Ovary (tissue), 9 donors: Measurements from ENCODE around the gene LRRN4CL. TPM values are rescaled to one million over a fixed set of nuclear protein-coding genes. Genes with fewer than 3 reads are reported as not detected.

Experiments
- DNase-seq, 5 donors: peaks; one replicate each; pipeline ENCODE4 v3.0.0-alpha.2; 2019 to 2020
- H3K27ac ChIP-seq, 2 donors: fragments of 200-600 bp; one replicate each; pipeline versions ENCODE4 v1.5.1 to v1.8.0; 2019 to 2022
- H3K27me3 ChIP-seq: fragments of 200-600 bp; one replicate; pipeline ENCODE4 v1.8.0; 2022
- H3K36me3 ChIP-seq: fragments of 200-600 bp; sonication (generic); one replicate; pipeline ENCODE4 v1.5.1; 2019
- H3K4me1 ChIP-seq: one replicate; pipeline ENCODE4 v1.8.1; 2013; ENCODE audit warnings: mild to moderate bottlenecking, moderate library complexity; ENCODE audit not compliant: insufficient read depth
- H3K4me3 ChIP-seq: fragments of 200-600 bp; sonication (generic); one replicate; pipeline ENCODE4 v1.5.1; 2017
- H3K9me3 ChIP-seq, 2 donors: fragments of 200-600 bp in 1 of 2; sonication (generic) in 1 of 2; one replicate each; pipeline versions ENCODE4 v1.5.1 to v1.8.1; 2013 to 2019; ENCODE audit warnings: mild to moderate bottlenecking in 1 of 2, moderate library complexity in 1 of 2
- CTCF ChIP-seq, 3 donors: fragments of 450-650 bp in 2 of 3; fragments of 200-600 bp in 1 of 3; IDR thresholded peaks; one replicate each; pipeline versions ENCODE4 v1.5.1 to v1.8.0; 2016 to 2022; ENCODE audit warnings: antibody characterized with exemption in 3 of 3, mild to moderate bottlenecking in 1 of 3
- EP300 ChIP-seq: sonication (generic); formaldehyde crosslinking; IDR thresholded peaks from one replicate; pipeline ENCODE4 v1.6.1; 2017; ENCODE audit warnings: antibody characterized with exemption
- POLR2A ChIP-seq: fragments of 450-650 bp; IDR thresholded peaks from one replicate; pipeline ENCODE4 v1.6.1; 2017; ENCODE audit warnings: antibody characterized with exemption, mild to moderate bottlenecking, moderate library complexity
- WGBS, 3 donors: extraction: QIAGEN DNeasy Blood & Tissue Kit in 1 of 3; methylation state at CpG; one replicate each; pipeline versions ENCODE4 v1.1.5 to v1.1.7; 2013 to 2017; 5-methylcytosine and 5-hydroxymethylcytosine counted together
- intact Hi-C, 4 donors: fragments of 100-400 bp; cut with DNase I; formaldehyde crosslinking; loops; one replicate each; pipeline versions ENCODE4 v1.11.0 to v1.15.1; 2022 to 2023
- polyA plus RNA-seq, 2 donors: library from polyadenylated mRNA; stranded (reverse); fragments of 200-250 nt in 1 of 2; fragments of 350-450 nt in 1 of 2; fragmentation: Illumina TruSeq in 1 of 2; extraction: RNeasy Lipid Tissue Mini Kit (QIAGEN cat#74804) in 1 of 2; gene quantifications; one replicate each; pipeline ENCODE4 v1.2.3, GENCODE V29; 2013 to 2014
- total RNA-seq, 7 donors: library from RNA; depleted of rRNA in 2 of 7; stranded (reverse); fragments of >200 nt in 2 of 7; fragmentation: NEBNext Ultra II Directional in 3 of 7; extraction: Animal tissue kit (Norgen Biotek cat#: 25700) in 3 of 7; gene quantifications; one replicate each; pipeline versions ENCODE4 v1.1.0 to v1.2.4, GENCODE V29; 2016 to 2023
- donor health status: DM: no; HTN: no; CAD: no; lungs with moderate emphysema.
- donor health status: DM: no; HTN: no; CAD: no.
- donor health status: Bipolar disorder and iron deficiency.
- donor health status: DM: yes; HTN: yes; CAD: no.
- donor health status: DM: no; HTN: no; CAD: no.
- donor health status: DM: yes; HTN: yes; CAD: no.

LRRN4CL gene
- total and polyA plus RNA-seq, 9 donors: 18.5 to 38.6 (median 25.5) TPM

- H3K36me3 ChIP-seq: no peaks in the 10 kb centered on the region
- peak in 1 of 3 donors; percentile 34 for TF ChIP-seq CTCF (IDR thresholded peaks at IDR 0.05)
- TF ChIP-seq EP300: no peak
- TF ChIP-seq POLR2A: peak; percentile 68
- H3K4me3 ChIP-seq: peak overlapping the region; percentile 67
- DNase-seq: peak; percentile 97 to 99 (median 98)
- intact Hi-C loops: no loop called here
- H3K27ac ChIP-seq: peak overlapping the region; percentile 76 to 81
- 1% methylated on average over 47 of the region's 47 CpGs for WGBS, 3 donors
- H3K27me3 ChIP-seq: no peaks in the 10 kb centered on the region
- H3K4me1 ChIP-seq: peaks cover 18% of the 10 kb centered on the region
- H3K9me3 ChIP-seq: no peaks in the 10 kb centered on the region
Measured at GRCh38 chr11:62709247-62710000, 20.1 kb upstream of the LRRN4CL start.

GRCh38 chr11:62708793-62709192 is 19.5 kb upstream of the LRRN4CL start:
- peak overlapping the region; percentile 67 for H3K4me3 ChIP-seq
- H3K36me3 ChIP-seq: no peaks in the 10 kb centered on the region
- intact Hi-C loops: no loop called here
- H3K9me3 ChIP-seq: no peaks in the 10 kb centered on the region
- DNase-seq: peak; percentile 44 to 66 (median 59)
- H3K27me3 ChIP-seq: no peaks in the 10 kb centered on the region
- peak overlapping the region; percentile 76 to 81 for H3K27ac ChIP-seq
- no peak for TF ChIP-seq CTCF (IDR thresholded peaks at IDR 0.05)
- TF ChIP-seq POLR2A: no peak
- no peak for TF ChIP-seq EP300
- H3K4me1 ChIP-seq: peaks cover 18% of the 10 kb centered on the region
- 4 to 10% (median 4%) methylated on average over 7 of the region's 7 CpGs for WGBS, 3 donors

- no peak for TF ChIP-seq EP300
- TF ChIP-seq CTCF (IDR thresholded peaks at IDR 0.05): no peak
- no peak for TF ChIP-seq POLR2A
- no peaks in the 10 kb centered on the region for H3K36me3 ChIP-seq
- peak overlapping the region; percentile 76 to 81 for H3K27ac ChIP-seq
- peak overlapping the region; percentile 67 for H3K4me3 ChIP-seq
- DNase-seq: peak in 4 of 5 donors; percentile 28 to 54 (median 47)
- H3K9me3 ChIP-seq: no peaks in the 10 kb centered on the region
- 67 to 70% (median 68%) methylated on average over 5 of the region's 5 CpGs for WGBS, 3 donors
- no peaks in the 10 kb centered on the region for H3K27me3 ChIP-seq
- peaks cover 18% of the 10 kb centered on the region for H3K4me1 ChIP-seq
- intact Hi-C loops: no loop called here
Measured at GRCh38 chr11:62708392-62708791, 19.1 kb upstream of the LRRN4CL start.

GRCh38 chr11:62707277-62707861 is 18.0 kb upstream of the LRRN4CL start, which contains the start of the genes BSCL2 and GNG3:
Gene BSCL2, minus strand, starts transcription at chr11:62707424. Its CDS starts 229 bp downstream, at chr11:62707195.
Gene GNG3, plus strand, starts transcription at chr11:62707676. Its CDS starts 620 bp downstream, at chr11:62708296.
- Histone ChIP-seq H3K27ac (peak within 1 kb of the TSS; percentile 76 to 81), H3K36me3 (no peaks in the 10 kb centered on the region), H3K4me1 (peaks cover 18% of the 10 kb centered on the region), H3K27me3 (no peaks in the 10 kb centered on the region), H3K4me3 (peak within 1 kb of the TSS; percentile 67), H3K9me3 (no peaks in the 10 kb centered on the region)
- DNase-seq: peak; percentile 47 to 73 (median 64)
- WGBS, 3 donors: 44 to 71% (median 58%) methylated on average over 10 of the region's 10 CpGs
- intact Hi-C loops: no loop called here
- TF ChIP-seq POLR2A: no peak
- TF ChIP-seq CTCF (IDR thresholded peaks at IDR 0.05): no peak
